ENCODE measurements around the gene PPP4R4. TPM values are rescaled to one million over a fixed set of nuclear protein-coding genes. Genes with fewer than 3 reads are reported as not detected.

Gene PPP4R4
- total RNA-seq, 1 donor from 2014 or later: 0.18 TPM

GRCh38 chr14:94317259-94317658 is 143.1 kb downstream of the PPP4R4 start:
- TF ChIP-seq CTCF (IDR thresholded peaks at IDR 0.05; ENCODE audit: unreplicated experiment): no peak
- Mint-ChIP-seq H3K27ac (ENCODE audit: unreplicated experiment) (no peak overlapping the region), H3K4me3 (ENCODE audit: unreplicated experiment) (no peak overlapping the region), H3K9me3 (ENCODE audit: unreplicated experiment) (no peaks in the 10 kb centered on the region), H3K4me1 (ENCODE audit: unreplicated experiment) (no peaks in the 10 kb centered on the region), H3K36me3 (ENCODE audit: low read depth, unreplicated experiment) (no peaks in the 10 kb centered on the region), H3K27me3 (ENCODE audit: unreplicated experiment) (no peaks in the 10 kb centered on the region)
- no peak for DNase-seq (ENCODE audit: low spot score)

DNA sequence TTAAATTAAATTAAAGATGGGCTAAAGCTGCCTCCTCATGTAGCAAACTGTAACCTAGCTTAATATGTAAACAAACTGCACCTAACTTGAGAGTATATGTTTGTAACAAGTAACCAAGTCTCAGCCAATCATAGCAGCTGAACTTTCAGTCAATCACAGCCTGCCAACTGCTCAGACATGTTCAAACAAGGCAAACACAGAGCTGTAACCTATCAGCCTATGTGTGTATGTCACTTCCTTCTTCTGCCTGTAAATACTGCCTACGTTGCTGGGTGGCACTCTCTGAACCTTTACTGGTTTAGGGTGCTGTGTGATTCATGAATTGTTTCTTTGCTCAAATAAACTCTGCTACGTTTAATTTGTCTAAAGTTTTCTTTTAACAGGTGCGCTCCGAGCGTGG is 146.1 kb downstream of the PPP4R4 start:
- no peak for TF ChIP-seq CTCF (IDR thresholded peaks at IDR 0.05; ENCODE audit: unreplicated experiment)
- no peaks in the 10 kb centered on the region for H3K27me3 Mint-ChIP-seq (ENCODE audit: unreplicated experiment)
- H3K4me3 Mint-ChIP-seq (ENCODE audit: unreplicated experiment): no peak overlapping the region
- no peaks in the 10 kb centered on the region for H3K36me3 Mint-ChIP-seq (ENCODE audit: low read depth, unreplicated experiment)
- H3K27ac Mint-ChIP-seq (ENCODE audit: unreplicated experiment): no peak overlapping the region
- H3K4me1 Mint-ChIP-seq (ENCODE audit: unreplicated experiment): no peaks in the 10 kb centered on the region
- DNase-seq (ENCODE audit: low spot score): no peak
- H3K9me3 Mint-ChIP-seq (ENCODE audit: unreplicated experiment): no peaks in the 10 kb centered on the region

DNA sequence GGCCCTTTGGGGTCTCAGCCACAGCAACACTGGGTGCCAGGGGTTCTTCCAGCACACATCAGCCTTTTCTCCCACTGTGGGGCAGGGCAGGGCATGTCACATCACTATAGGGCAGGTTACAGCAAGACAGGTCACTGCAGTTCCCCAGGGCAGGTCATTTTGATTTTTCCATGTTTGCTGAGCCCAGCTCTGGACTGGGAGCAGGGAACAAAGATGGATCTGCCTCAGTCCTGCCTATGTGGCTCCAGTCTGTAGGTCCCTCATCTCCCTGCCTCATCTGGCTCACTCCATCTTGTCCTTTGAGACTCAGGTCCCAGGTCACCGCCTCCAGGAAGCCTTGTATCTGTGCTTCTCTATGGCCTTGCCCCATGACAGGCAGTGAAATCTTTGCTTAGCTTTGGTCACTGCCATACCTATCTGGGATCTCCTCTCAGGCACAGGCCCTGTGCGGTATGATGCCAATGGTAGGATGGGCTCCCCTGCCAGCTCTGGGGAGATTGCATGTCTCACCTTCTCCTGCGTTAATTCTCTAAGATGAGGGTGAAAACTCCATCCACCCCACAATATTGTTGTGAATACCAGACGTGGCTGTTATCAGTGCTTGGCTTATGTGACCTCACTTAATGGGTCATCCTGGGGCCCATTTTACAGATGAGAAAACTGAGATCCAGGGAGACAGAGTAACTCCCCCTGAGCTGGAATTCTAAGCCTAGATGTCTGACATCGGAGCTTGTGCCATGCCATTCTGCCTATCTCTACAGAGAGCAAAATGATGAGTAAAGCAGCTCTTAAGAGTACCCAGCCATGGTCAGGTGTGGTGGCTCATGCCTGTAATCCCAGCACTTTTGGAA is 147.5 kb downstream of the PPP4R4 start:
- Mint-ChIP-seq H3K4me3 (ENCODE audit: unreplicated experiment) (no peak overlapping the region), H3K36me3 (ENCODE audit: low read depth, unreplicated experiment) (no peaks in the 10 kb centered on the region), H3K27me3 (ENCODE audit: unreplicated experiment) (no peaks in the 10 kb centered on the region), H3K27ac (ENCODE audit: unreplicated experiment) (no peak overlapping the region), H3K9me3 (ENCODE audit: unreplicated experiment) (no peaks in the 10 kb centered on the region), H3K4me1 (ENCODE audit: unreplicated experiment) (no peaks in the 10 kb centered on the region)
- no peak for DNase-seq (ENCODE audit: low spot score)
- TF ChIP-seq CTCF (IDR thresholded peaks at IDR 0.05; ENCODE audit: unreplicated experiment): no peak

DNA sequence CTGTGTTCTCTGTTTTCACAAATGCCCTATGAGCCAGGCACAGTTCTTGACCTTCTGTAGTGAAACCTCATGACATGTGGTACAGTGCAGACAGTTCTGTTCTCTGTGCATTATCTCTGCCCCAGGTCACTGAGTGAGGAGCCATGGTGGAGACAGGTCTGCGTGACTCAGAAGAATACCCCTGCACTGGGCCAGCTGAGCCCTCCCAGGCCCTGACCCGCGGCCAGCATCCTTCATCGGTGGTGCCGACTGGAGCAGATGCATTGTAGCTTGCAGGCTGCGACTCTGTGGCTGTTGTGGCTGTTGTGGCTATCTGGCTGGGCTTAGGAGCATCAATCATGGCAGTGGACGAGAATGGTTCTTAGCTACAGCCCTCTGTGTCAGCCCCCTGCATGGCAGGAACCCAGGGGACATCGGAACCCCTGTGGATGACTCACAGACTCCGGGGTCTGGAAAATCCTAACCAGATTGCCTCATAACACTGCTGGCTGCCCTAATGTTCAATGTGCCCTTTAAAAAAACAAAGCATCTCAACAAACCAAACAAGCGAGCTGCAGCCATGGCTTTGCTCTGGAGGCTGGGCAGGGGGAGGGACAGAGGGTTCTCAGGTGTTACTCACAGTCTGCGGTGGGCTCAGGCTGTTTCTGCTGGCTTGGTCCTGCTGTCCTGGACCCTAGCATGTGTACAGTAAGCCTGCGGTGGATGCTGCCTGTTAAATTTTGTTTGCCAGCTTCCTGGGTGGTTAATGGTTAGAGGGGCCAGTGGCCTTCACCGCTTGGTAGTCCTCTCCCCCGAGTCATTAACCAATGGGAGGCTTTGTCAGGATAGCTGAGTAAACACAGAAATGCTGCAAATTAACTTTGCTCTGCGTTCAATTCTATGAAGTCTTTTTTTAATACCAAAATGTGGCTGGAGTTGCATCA is 148.8 kb downstream of the PPP4R4 start, which contains the start of gene SERPINA6:
Gene SERPINA6, minus strand, starts transcription at position 689 of the 923 bp plus-strand sequence. CDS start 8,688 bp downstream, outside the sequence.
- Mint-ChIP-seq H3K27me3 (ENCODE audit: unreplicated experiment) (no peaks in the 10 kb centered on the region), H3K36me3 (ENCODE audit: low read depth, unreplicated experiment) (no peaks in the 10 kb centered on the region), H3K9me3 (ENCODE audit: unreplicated experiment) (no peaks in the 10 kb centered on the region), H3K4me3 (ENCODE audit: unreplicated experiment) (no peak within 1 kb of the TSS), H3K4me1 (ENCODE audit: unreplicated experiment) (peaks cover 6% of the 10 kb centered on the region), H3K27ac (ENCODE audit: unreplicated experiment) (no peak within 1 kb of the TSS)
- no peak for DNase-seq (ENCODE audit: low spot score)
- no peak for TF ChIP-seq CTCF (IDR thresholded peaks at IDR 0.05; ENCODE audit: unreplicated experiment)
